HG03064 (cell line): ENCODE results near the gene CLK1.
A peak's percentile ranks its signal among the peaks of the same experiment; 100 is the strongest.
"Not testable (repeated sequence)": the region's sequence is repeated elsewhere in the genome, so short reads cannot be mapped to it uniquely, and the experiment has no call there.

Source experiments
- ATAC-seq: cut with Tn5 transposase; IDR thresholded peaks from one replicate; pipeline ENCODE4 v1.9.1; 2021; ENCODE audit warnings: low read depth; ENCODE audit not compliant: unreplicated experiment

Gene CLK1

GRCh38 chr2:200864176-200865034 is at the start of gene CLK1:
TSS of gene CLK1 (minus strand) at chr2:200864658. CDS start at chr2:200861862, 2,796 bp downstream.
- peak; percentile 77 for ATAC-seq

- no peak for ATAC-seq
These were observed 49.2 kb upstream of the CLK1 start for GRCh38 chr2:200913654-200914053.

GRCh38 chr2:200909958-200910357 is 45.5 kb upstream of the CLK1 start:
- no peak for ATAC-seq

GRCh38 chr2:200905618-200906296 is 41.3 kb upstream of the CLK1 start:
- ATAC-seq = no peak

- ATAC-seq = peak; percentile 98
These were observed 37.1 kb upstream of the CLK1 start for GRCh38 chr2:200901459-200902072.

- ATAC-seq = no peak
These were observed 35.0 kb upstream of the CLK1 start for GRCh38 chr2:200899482-200899881.

GRCh38 chr2:200888704-200889625 is 24.5 kb upstream of the CLK1 start, which contains the start of the genes NIF3L1 and PPIL3:
TSS of gene NIF3L1 (plus strand) at chr2:200889371. CDS start at chr2:200891944, 2,573 bp downstream.
TSS of gene PPIL3 (minus strand) at chr2:200889077. CDS start at chr2:200887615, 1,462 bp downstream.
- peak; percentile 91 for ATAC-seq

- ATAC-seq = not testable (repeated sequence)
These were observed 17.3 kb upstream of the CLK1 start for GRCh38 chr2:200881715-200882249.

GRCh38 chr2:200878289-200878880 is 13.9 kb upstream of the CLK1 start:
- no peak for ATAC-seq

- ATAC-seq = no peak
These were observed 13.0 kb upstream of the CLK1 start for GRCh38 chr2:200877443-200877842.

- no peak for ATAC-seq
These were observed 9.1 kb upstream of the CLK1 start for GRCh38 chr2:200873560-200873959.

- no peak for ATAC-seq
These were observed 6.7 kb upstream of the CLK1 start for GRCh38 chr2:200871151-200871550.

- ATAC-seq = no peak
These were observed 4.6 kb upstream of the CLK1 start for GRCh38 chr2:200869014-200869413.

GRCh38 chr2:200863782-200864175 is 679 bp downstream of the CLK1 start:
- ATAC-seq = peak; percentile 5

- ATAC-seq = no peak
These were observed 1.9 kb downstream of the CLK1 start for GRCh38 chr2:200862532-200863000.

GRCh38 chr2:200861617-200862155 is 2.8 kb downstream of the CLK1 start:
- no peak for ATAC-seq

- ATAC-seq = no peak
These were observed 4.2 kb downstream of the CLK1 start for GRCh38 chr2:200860092-200860795.

GRCh38 chr2:200856806-200857205 is 7.7 kb downstream of the CLK1 start:
- ATAC-seq = no peak
